Measurements from ENCODE around the gene BDKRB1. TPM values are rescaled to one million over a fixed set of nuclear protein-coding genes. Genes with fewer than 3 reads are reported as not detected.

Gene BDKRB1
- total RNA-seq, 1 donor from 2014 or later, result not detected

GRCh38 chr14:96217376-96217913 is 38.6 kb upstream of the BDKRB1 start:
- Histone ChIP-seq H3K27ac (no peak overlapping the region), H3K9me3 (peaks cover 0 to 2% of the 10 kb centered on the region in 2 donors), H3K4me3 (no peak overlapping the region), H3K4me1 (no peaks in the 10 kb centered on the region), H3K27me3 (no peaks in the 10 kb centered on the region), H3K36me3 (no peaks in the 10 kb centered on the region)
- no peak for TF ChIP-seq CTCF (IDR thresholded peaks at IDR 0.05)
- DNase-seq (ENCODE audit: low spot score in 2 of 2), result no peak
- intact Hi-C loops (cut with DNase I), result no loop called here

DNA sequence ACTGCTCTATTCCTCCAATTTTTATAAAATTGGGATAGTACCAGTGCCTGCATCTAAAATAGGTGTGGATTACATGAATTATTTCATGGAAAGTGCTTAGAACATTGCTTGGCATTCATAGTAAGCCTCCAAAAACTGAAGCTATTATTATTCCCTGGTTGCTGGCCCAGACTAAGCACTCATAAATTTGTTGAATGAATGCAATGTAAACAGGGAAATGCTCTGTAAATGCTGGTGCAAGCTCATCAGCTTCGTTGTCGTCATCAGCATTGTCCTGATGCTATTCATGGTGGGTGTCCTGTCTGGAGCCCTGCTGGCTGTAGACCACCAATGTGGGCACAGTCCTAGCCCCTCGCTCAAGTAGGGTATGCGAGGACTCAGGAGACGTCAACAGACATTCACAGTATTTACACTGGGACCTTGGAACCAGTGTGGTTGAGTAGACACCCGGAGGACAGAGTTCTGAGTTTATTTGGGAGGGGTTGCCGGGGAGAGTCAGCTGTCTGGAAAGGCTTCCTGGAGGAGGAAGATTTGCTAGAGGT is 34.8 kb upstream of the BDKRB1 start:
- Histone ChIP-seq H3K4me3 (no peak overlapping the region), H3K27me3 (no peaks in the 10 kb centered on the region), H3K27ac (no peak overlapping the region), H3K4me1 (no peaks in the 10 kb centered on the region), H3K36me3 (no peaks in the 10 kb centered on the region), H3K9me3 (no peaks in the 10 kb centered on the region)
- intact Hi-C loops (cut with DNase I), result no loop called here
- no peak for DNase-seq (ENCODE audit: low spot score in 2 of 2)
- no peak for TF ChIP-seq CTCF (IDR thresholded peaks at IDR 0.05)

DNA sequence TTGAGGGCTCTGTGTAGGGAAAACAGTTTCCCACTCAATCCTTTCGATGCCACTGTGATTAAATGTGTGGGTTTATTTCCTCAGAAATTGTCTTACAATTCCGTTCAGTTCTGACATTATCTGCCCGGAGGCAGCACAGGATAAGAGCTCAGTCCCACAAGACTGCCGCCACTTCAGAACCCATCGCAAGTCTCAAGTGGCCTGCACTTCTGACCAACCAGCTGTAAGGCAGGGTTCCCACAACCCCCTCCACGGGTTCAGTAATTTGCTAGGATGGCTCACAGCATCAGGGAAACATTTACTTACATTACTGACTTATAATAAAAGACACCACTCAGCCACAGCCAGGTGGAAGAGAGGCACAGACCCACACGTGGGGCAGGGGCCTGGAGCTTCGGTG is 34.2 kb upstream of the BDKRB1 start:
- no peak for TF ChIP-seq CTCF (IDR thresholded peaks at IDR 0.05)
- Histone ChIP-seq H3K27ac (no peak overlapping the region), H3K27me3 (no peaks in the 10 kb centered on the region), H3K9me3 (no peaks in the 10 kb centered on the region), H3K36me3 (no peaks in the 10 kb centered on the region), H3K4me3 (no peak overlapping the region), H3K4me1 (no peaks in the 10 kb centered on the region)
- intact Hi-C loops (cut with DNase I), result no loop called here
- no peak for DNase-seq (ENCODE audit: low spot score in 2 of 2)

DNA sequence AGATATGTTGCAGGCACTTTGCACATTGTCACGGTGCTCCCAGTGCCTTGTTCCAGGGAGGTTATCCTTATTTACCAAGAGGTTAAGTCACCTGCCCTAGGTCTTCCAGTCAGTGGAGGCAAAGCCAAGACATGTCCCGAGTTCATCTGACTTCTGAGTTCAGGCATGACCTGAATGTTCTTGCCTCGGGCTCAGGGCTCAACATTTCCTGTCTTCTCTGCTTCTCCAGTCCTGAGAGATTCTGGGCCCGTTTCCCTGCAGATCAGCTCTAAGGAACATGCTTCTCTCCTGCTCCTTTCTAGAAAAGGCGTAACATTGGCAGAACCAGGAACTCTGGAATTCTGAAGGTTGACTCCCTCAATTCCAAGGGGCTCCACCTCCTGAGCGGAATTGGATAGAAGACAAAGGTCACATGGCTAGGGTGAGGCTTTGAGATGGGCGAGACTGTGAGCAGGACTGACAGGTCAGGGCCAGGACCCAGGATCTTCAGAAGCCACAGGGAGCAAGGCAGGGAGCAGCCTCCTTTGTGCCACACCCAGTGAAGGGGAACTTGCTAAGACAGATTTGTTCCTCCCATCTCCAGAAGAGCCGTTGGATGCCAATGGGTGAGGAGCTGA is 31.4 kb upstream of the BDKRB1 start:
- H3K27me3 ChIP-seq, result no peaks in the 10 kb centered on the region
- DNase-seq (ENCODE audit: low spot score in 2 of 2), result no peak
- no peak overlapping the region for H3K4me3 ChIP-seq
- intact Hi-C loops (cut with DNase I), result no loop called here
- H3K27ac ChIP-seq, result no peak overlapping the region
- no peak for TF ChIP-seq CTCF (IDR thresholded peaks at IDR 0.05)
- no peaks in the 10 kb centered on the region for H3K4me1 ChIP-seq
- no peaks in the 10 kb centered on the region for H3K9me3 ChIP-seq
- no peaks in the 10 kb centered on the region for H3K36me3 ChIP-seq

GRCh38 chr14:96225213-96225612 is 30.8 kb upstream of the BDKRB1 start:
- H3K36me3 ChIP-seq, result no peaks in the 10 kb centered on the region
- H3K27ac ChIP-seq, result peak overlapping the region in 1 of 2 donors; percentile 16
- no peaks in the 10 kb centered on the region for H3K27me3 ChIP-seq
- no peak for DNase-seq (ENCODE audit: low spot score in 2 of 2)
- H3K9me3 ChIP-seq, result no peaks in the 10 kb centered on the region
- no peaks in the 10 kb centered on the region for H3K4me1 ChIP-seq
- H3K4me3 ChIP-seq, result no peak overlapping the region
- intact Hi-C loops (cut with DNase I), result no loop called here
- no peak for TF ChIP-seq CTCF (IDR thresholded peaks at IDR 0.05)

Data from ascending aorta (tissue), 2 donors.